Neuronal stem cell (in vitro differentiated cells): Measurements from ENCODE around the gene USP10.
A peak's percentile ranks its signal among the peaks of the same experiment; 100 is the strongest.

ENCODE experiments used
- DNase-seq: peaks from one replicate; pipeline ENCODE4 v3.0.0-alpha.2; 2013; ENCODE audit warnings: low spot score
- H2AFZ ChIP-seq: one replicate; pipeline ENCODE4 v1.6.1; 2013; ENCODE audit warnings: mild to moderate bottlenecking, low read length, inconsistent platforms
- H2AK5ac ChIP-seq: 2 replicates; pipeline ENCODE4 v1.6.1; 2013; ENCODE audit warnings: low read depth, mild to moderate bottlenecking, inconsistent platforms, low read length, moderate library complexity, mixed read lengths
- H2BK120ac ChIP-seq: 2 replicates; pipeline ENCODE4 v1.6.1; 2013; ENCODE audit warnings: low read depth, mild to moderate bottlenecking, inconsistent platforms, low read length, moderate library complexity, mixed read lengths
- H2BK12ac ChIP-seq: one replicate; pipeline ENCODE4 v1.6.1; 2013; ENCODE audit warnings: low read length, inconsistent platforms
- H2BK15ac ChIP-seq: 2 replicates; pipeline ENCODE4 v1.6.1; 2013; ENCODE audit warnings: mild to moderate bottlenecking, low read length, inconsistent platforms, mixed read lengths
- H2BK5ac ChIP-seq: one replicate; pipeline ENCODE4 v1.6.1; 2013; ENCODE audit warnings: inconsistent platforms, mild to moderate bottlenecking, low read length, moderate library complexity
- H3K14ac ChIP-seq: one replicate; pipeline ENCODE4 v1.6.1; 2013; ENCODE audit warnings: low read length, inconsistent platforms
- H3K18ac ChIP-seq: 2 replicates; pipeline ENCODE4 v1.6.1; 2013; ENCODE audit warnings: low read length, inconsistent platforms
- H3K23ac ChIP-seq: 2 replicates; pipeline ENCODE4 v1.6.1; 2013; ENCODE audit warnings: low read depth, mild to moderate bottlenecking, mixed read lengths, low read length, inconsistent platforms; ENCODE audit not compliant: poor library complexity
- H3K27ac ChIP-seq: replicated peaks from 3 replicates; pipeline ENCODE4 v1.5.1; 2013; ENCODE audit warnings: low read length, inconsistent platforms
- H3K27me3 ChIP-seq, 3 experiments: 2 replicates each; pipeline ENCODE4 v1.6.1; 2013; ENCODE audit warnings: low read length in 3 of 3, mild to moderate bottlenecking in 2 of 3, inconsistent platforms in 1 of 3, low read depth in 1 of 3, mixed read lengths in 1 of 3, moderate library complexity in 1 of 3; ENCODE audit not compliant: control insufficient read depth in 3 of 3, insufficient read depth in 3 of 3
- H3K36me3 ChIP-seq, 2 donors: replicated peaks in 1 of 2; 2 replicates each; pipeline ENCODE4 v1.6.1; 2013; ENCODE audit warnings: low read length in 2 of 2; ENCODE audit not compliant: control insufficient read depth in 2 of 2, insufficient read depth in 2 of 2
- H3K4ac ChIP-seq: 2 replicates; pipeline ENCODE4 v1.6.1; 2013; ENCODE audit warnings: inconsistent platforms, mild to moderate bottlenecking, low read length, moderate library complexity
- H3K4me1 ChIP-seq, 2 donors: 1 replicate in 1 of 2; 2 replicates in 1 of 2; pipeline ENCODE4 v1.6.1; 2013; ENCODE audit warnings: low read length in 2 of 2, low read depth in 1 of 2; ENCODE audit not compliant: control insufficient read depth in 2 of 2, insufficient read depth in 1 of 2
- H3K4me2 ChIP-seq: one replicate; pipeline ENCODE4 v1.6.1; 2013; ENCODE audit warnings: mild to moderate bottlenecking, low read length, inconsistent platforms; ENCODE audit not compliant: insufficient read depth, poor library complexity, severe bottlenecking
- H3K4me3 ChIP-seq, 2 donors: 2 replicates each; pipeline ENCODE4 v1.5.1; 2013; ENCODE audit warnings: low read length in 2 of 2, mild to moderate bottlenecking in 2 of 2, inconsistent platforms in 1 of 2, moderate library complexity in 1 of 2
- H3K79me1 ChIP-seq: one replicate; pipeline ENCODE4 v1.6.1; 2013; ENCODE audit warnings: low read depth, mild to moderate bottlenecking, inconsistent platforms, low read length, moderate library complexity
- H3K9ac ChIP-seq: one replicate; pipeline ENCODE4 v1.6.1; 2013; ENCODE audit warnings: mild to moderate bottlenecking, low read depth, low read length, inconsistent platforms; ENCODE audit not compliant: poor library complexity
- H3K9me3 ChIP-seq, 2 donors: replicated peaks in 1 of 2; 2 replicates each; pipeline versions ENCODE3 to v1.6.1; 2013; ENCODE audit warnings: low read length in 2 of 2, mild to moderate bottlenecking in 2 of 2, inconsistent platforms in 1 of 2, low read depth in 1 of 2, mixed read lengths in 1 of 2, moderate library complexity in 1 of 2; ENCODE audit not compliant: control insufficient read depth in 2 of 2, insufficient read depth in 1 of 2
- H4K8ac ChIP-seq: one replicate; pipeline ENCODE4 v1.6.1; 2013; ENCODE audit warnings: low read depth, mild to moderate bottlenecking, inconsistent platforms, low read length, moderate library complexity
- H4K91ac ChIP-seq: one replicate; pipeline ENCODE4 v1.6.1; 2013; ENCODE audit warnings: low read length, low read depth, mild to moderate bottlenecking, inconsistent platforms; ENCODE audit not compliant: poor library complexity
- WGBS, 2 donors: extraction: QIAGEN DNeasy Blood & Tissue Kit; methylation state at CpG; one replicate each; pipeline ENCODE4 v1.1.7; 2013; ENCODE audit warnings: missing lambda C conversion rate in 2 of 2, mixed read lengths in 1 of 2; ENCODE audit not compliant: insufficient read length in 2 of 2, insufficient replicate concordance in 1 of 2; ENCODE audit errors: extremely low coverage in 2 of 2; 5-methylcytosine and 5-hydroxymethylcytosine counted together

Gene USP10

DNA sequence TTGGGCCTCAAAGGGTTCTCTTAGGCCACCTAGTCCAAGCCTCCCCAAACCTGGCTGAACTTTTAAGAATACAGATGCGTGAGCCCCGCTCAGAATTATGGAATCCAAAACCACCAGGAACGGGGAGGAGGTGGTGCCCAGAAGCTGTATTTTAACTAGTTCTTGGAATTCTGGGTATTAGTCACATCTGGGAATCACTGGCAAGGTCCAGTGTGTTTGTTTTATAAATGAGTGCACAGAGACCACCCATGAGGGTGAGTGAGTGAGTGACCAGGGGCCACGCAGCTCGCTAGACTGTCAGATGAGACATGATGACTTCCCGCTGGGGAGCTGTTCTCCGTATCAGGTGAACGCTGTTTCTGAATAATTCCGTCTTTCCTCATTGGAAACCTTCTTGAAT lies 37.3 kb upstream of the USP10 start:
- no peak overlapping the region for H3K9ac ChIP-seq
- no peak overlapping the region for H2BK12ac ChIP-seq
- H4K91ac ChIP-seq: no peak overlapping the region
- H2AFZ ChIP-seq: no peak overlapping the region
- no peak overlapping the region for H3K4me3 ChIP-seq
- no peak overlapping the region for H3K18ac ChIP-seq
- H3K36me3 ChIP-seq: peaks cover 10 to 82% of the 10 kb centered on the region in 2 donors
- H3K79me1 ChIP-seq: peaks cover under 1% of the 10 kb centered on the region
- no peaks in the 10 kb centered on the region for H3K9me3 ChIP-seq
- H3K4ac ChIP-seq: no peak overlapping the region
- H3K4me1 ChIP-seq: no peaks in the 10 kb centered on the region
- H3K27ac ChIP-seq: no peak overlapping the region
- H2BK5ac ChIP-seq: no peak overlapping the region
- WGBS, 2 donors: no CpG with 5 or more reads among the region's 9 CpGs
- H3K27me3 ChIP-seq: no peaks in the 10 kb centered on the region
- no peak overlapping the region for H3K4me2 ChIP-seq
- H3K23ac ChIP-seq: no peak overlapping the region
- DNase-seq: no peak
- H2AK5ac ChIP-seq: no peak overlapping the region
- no peak overlapping the region for H2BK120ac ChIP-seq
- no peak overlapping the region for H4K8ac ChIP-seq
- H2BK15ac ChIP-seq: no peak overlapping the region
- no peak overlapping the region for H3K14ac ChIP-seq

GRCh38 chr16:84663433-84664101 lies 36.2 kb upstream of the USP10 start:
- Histone ChIP-seq H3K9me3 (no peaks in the 10 kb centered on the region), H2BK5ac (no peak overlapping the region), H3K27me3 (no peaks in the 10 kb centered on the region), H3K36me3 (peaks cover 6 to 71% of the 10 kb centered on the region in 2 donors), H3K27ac (no peak overlapping the region), H2AK5ac (no peak overlapping the region), H4K91ac (no peak overlapping the region), H2BK12ac (no peak overlapping the region), H3K4me2 (no peak overlapping the region), H2AFZ (no peak overlapping the region), H3K18ac (no peak overlapping the region), H2BK120ac (no peak overlapping the region), H2BK15ac (no peak overlapping the region), H3K9ac (no peak overlapping the region), H3K4me1 (no peaks in the 10 kb centered on the region), H3K4me3 (no peak overlapping the region), H4K8ac (peak overlapping the region; percentile 45), H3K23ac (no peak overlapping the region), H3K4ac (no peak overlapping the region), H3K14ac (no peak overlapping the region), H3K79me1 (no peaks in the 10 kb centered on the region)
- no CpG with 5 or more reads among the region's 9 CpGs for WGBS, 2 donors
- no peak for DNase-seq

- Histone ChIP-seq H2AFZ (no peak overlapping the region), H3K79me1 (no peaks in the 10 kb centered on the region), H2AK5ac (peak overlapping the region; percentile 14), H3K4ac (no peak overlapping the region), H3K9me3 (no peaks in the 10 kb centered on the region), H3K36me3 (peaks cover 5 to 53% of the 10 kb centered on the region in 2 donors), H3K18ac (no peak overlapping the region), H3K4me3 (no peak overlapping the region), H4K91ac (no peak overlapping the region), H2BK15ac (no peak overlapping the region), H3K14ac (no peak overlapping the region), H3K23ac (no peak overlapping the region), H3K27me3 (no peaks in the 10 kb centered on the region), H2BK120ac (no peak overlapping the region), H3K4me1 (no peaks in the 10 kb centered on the region), H2BK12ac (no peak overlapping the region), H3K9ac (peak overlapping the region; percentile 12), H3K27ac (no peak overlapping the region), H4K8ac (no peak overlapping the region), H2BK5ac (no peak overlapping the region), H3K4me2 (no peak overlapping the region)
- DNase-seq: no peak
- no CpG with 5 or more reads among the region's 2 CpGs for WGBS, 2 donors
Observed at GRCh38 chr16:84665359-84665758, 34.4 kb upstream of the USP10 start.

- DNase-seq: no peak
- no CpG with 5 or more reads among the region's 7 CpGs for WGBS, 2 donors
- H3K18ac ChIP-seq: no peak overlapping the region
- no peak overlapping the region for H3K23ac ChIP-seq
- no peak overlapping the region for H2BK5ac ChIP-seq
- no peak overlapping the region for H2BK15ac ChIP-seq
- H3K27me3 ChIP-seq: no peaks in the 10 kb centered on the region
- H2AFZ ChIP-seq: no peak overlapping the region
- no peaks in the 10 kb centered on the region for H3K4me1 ChIP-seq
- H2BK12ac ChIP-seq: no peak overlapping the region
- H3K4me3 ChIP-seq: no peak overlapping the region
- H4K8ac ChIP-seq: no peak overlapping the region
- H3K27ac ChIP-seq: no peak overlapping the region
- no peak overlapping the region for H3K4me2 ChIP-seq
- peak overlapping the region; percentile 14 for H2AK5ac ChIP-seq
- H4K91ac ChIP-seq: no peak overlapping the region
- H3K36me3 ChIP-seq: peaks cover 4 to 48% of the 10 kb centered on the region in 2 donors
- H3K4ac ChIP-seq: no peak overlapping the region
- no peaks in the 10 kb centered on the region for H3K79me1 ChIP-seq
- H3K14ac ChIP-seq: no peak overlapping the region
- H3K9me3 ChIP-seq: no peaks in the 10 kb centered on the region
- H2BK120ac ChIP-seq: no peak overlapping the region
- peak overlapping the region; percentile 12 for H3K9ac ChIP-seq
Observed at GRCh38 chr16:84665843-84666242, 34.0 kb upstream of the USP10 start.
